GM15510 (cell line): Measurements from ENCODE around the gene SHCBP1L.
A peak's percentile ranks its signal among the peaks of the same experiment; 100 is the strongest.

Experiments
- POLR2A ChIP-seq: IDR thresholded peaks from 3 replicates; pipeline ENCODE4 v1.6.1; 2011; ENCODE audit warnings: borderline replicate concordance; ENCODE audit not compliant: insufficient read length; ENCODE audit errors: extremely low read depth

Gene SHCBP1L

GRCh38 chr1:182972829-182973228 is 19.9 kb upstream of the SHCBP1L start:
- no peak for TF ChIP-seq POLR2A

GRCh38 chr1:182972231-182972630 is 19.3 kb upstream of the SHCBP1L start:
- no peak for TF ChIP-seq POLR2A

GRCh38 chr1:182971219-182971618 is 18.3 kb upstream of the SHCBP1L start:
- TF ChIP-seq POLR2A, result no peak

DNA sequence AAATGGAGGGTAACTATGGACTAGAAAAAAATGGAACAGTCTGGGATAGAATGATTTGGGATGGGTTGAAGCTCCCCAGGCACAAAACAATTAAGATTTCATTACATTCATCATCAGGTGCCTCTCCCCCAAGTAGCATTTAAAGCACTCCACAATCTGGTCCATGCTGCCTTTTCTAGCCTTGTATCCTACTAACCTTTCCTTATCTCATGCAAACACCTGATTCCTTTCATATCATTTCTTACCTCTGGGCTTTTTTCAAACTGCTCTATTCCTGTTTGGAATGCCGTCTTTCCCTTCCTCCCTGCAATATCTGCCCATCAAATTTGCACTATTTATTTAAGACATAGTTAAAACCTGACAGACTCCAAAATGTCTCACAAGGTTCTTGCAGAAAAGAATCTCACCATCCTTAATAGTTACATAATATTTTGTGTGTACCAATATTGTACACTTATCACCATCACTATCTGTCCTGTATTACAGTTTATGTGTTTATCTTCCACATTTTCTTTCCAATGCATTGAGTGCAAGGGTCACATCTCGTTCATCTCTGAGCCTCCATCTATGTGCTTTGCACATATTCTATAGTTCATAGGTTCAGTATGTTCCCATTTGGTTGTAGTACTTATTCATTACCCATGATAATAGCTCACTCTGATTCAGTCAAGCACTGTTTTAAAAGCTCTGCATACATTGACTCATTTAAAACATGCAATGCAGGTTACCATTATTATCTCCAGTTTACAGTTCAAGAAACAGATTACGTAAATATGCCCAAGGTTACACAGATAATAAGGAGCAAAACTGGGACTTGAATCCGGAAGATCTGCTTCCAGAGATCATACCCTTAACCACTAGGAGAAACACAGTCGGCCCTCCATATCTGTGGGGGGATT is 16.1 kb upstream of the SHCBP1L start:
- TF ChIP-seq POLR2A, result no peak

- TF ChIP-seq POLR2A, result no peak
Measured at GRCh38 chr1:182968151-182968741, 15.3 kb upstream of the SHCBP1L start.

GRCh38 chr1:182965861-182966260 is 12.9 kb upstream of the SHCBP1L start:
- no peak for TF ChIP-seq POLR2A

DNA sequence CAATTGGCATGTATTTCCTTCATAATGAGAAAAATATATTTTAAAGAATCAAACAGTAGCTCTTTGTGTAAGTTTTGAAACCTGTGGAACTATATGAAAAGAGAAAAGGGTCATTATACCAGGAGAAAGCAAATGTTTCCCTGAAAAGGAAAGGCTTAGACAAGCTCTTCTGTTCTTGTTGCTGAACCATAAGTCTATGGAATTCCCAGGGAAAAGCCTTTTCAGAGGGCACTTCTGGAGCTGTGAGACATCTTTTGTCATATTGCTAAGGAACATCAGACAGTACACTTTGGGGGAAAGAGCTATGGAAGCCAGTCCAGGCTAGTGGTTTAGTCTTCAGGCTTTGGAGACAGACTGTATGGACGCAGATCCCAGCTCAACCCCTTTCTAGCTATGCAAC is 12.1 kb upstream of the SHCBP1L start:
- no peak for TF ChIP-seq POLR2A

GRCh38 chr1:182962554-182963115 is 9.7 kb upstream of the SHCBP1L start:
- TF ChIP-seq POLR2A, result peak; percentile 16

DNA sequence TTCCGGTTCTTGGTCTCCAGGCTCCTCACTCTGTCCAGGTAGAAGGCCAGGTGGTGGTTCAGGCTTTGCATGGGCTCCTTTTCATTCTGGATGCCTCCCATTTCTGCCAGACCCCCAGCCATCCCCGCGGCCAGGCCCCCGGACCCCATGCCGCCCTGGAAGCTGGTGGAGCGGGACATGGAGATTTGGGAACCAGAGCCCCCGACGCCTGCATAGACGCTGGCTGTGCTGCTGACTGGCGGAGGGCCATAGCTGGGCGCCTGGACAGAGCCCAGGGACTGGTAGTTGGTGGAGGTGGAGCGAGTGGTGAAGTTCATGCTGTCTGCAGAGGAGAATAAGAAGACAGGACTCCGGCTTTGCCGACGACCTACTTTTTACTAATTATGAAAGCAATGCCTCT is 7.1 kb upstream of the SHCBP1L start:
- TF ChIP-seq POLR2A, result no peak

DNA sequence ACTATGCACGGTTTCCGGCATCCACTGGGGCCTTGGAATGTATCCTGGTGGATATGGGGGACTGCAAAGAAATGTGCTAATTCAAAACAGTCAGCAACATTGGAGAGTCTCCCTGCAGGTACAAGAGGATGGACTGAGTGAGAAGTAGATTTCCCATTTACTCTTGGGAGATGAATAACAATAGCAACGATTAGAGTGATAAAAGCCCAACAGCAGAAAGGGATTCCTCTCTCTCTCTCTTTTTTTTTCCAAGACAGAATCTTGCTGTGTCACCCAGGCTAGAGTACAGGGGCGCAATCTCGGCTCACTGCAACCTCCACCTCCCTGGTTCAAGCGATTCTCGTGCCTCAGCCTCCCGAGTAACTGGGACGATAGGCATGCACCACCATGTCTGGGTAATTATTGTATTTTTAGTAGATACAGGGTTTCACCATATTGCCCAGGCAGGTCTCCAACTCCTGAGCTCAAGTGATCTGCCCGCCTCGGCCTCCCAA is 5.0 kb upstream of the SHCBP1L start:
- TF ChIP-seq POLR2A, result no peak

- no peak for TF ChIP-seq POLR2A
Measured at GRCh38 chr1:182956708-182957365, 3.9 kb upstream of the SHCBP1L start.

- TF ChIP-seq POLR2A, result no peak
Measured at GRCh38 chr1:182955596-182956588, 2.9 kb upstream of the SHCBP1L start.

DNA sequence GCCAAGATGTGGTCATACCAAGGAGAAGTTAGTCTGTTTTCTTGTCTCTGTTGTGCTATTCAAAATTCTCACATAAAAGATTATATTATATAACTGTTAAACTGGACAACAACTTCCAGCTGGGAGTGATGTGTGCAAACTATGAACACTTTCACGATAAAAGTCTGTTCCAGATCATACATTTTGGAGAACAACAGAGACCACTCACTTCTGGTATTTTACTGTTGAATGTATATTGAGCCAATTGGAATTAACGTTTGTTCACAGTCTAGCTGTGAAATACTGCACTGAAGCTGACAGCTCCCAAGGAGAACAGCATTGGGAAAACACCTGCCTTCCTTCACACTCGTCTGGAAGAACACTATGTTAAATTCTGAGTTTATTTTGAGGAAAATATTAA is 860 bp upstream of the SHCBP1L start:
- no peak for TF ChIP-seq POLR2A

- no peak for TF ChIP-seq POLR2A
Measured at GRCh38 chr1:182939413-182939812, 13.6 kb downstream of the SHCBP1L start.
